T-cell (primary cell): Measurements from ENCODE around the gene INTS11. TPM values are rescaled to one million over a fixed set of nuclear protein-coding genes. Genes with fewer than 3 reads are reported as not detected.

Source experiments
- ATAC-seq, 4 experiments: fragments of 200-7000 bp in 3 of 4; fragments of 150-1000 bp in 1 of 4; cut with Tn5 transposase; replicated peaks in 1 of 4; 1 replicate in 3 of 4; 2 replicates in 1 of 4; pipeline ENCODE4 v1.10.0; 2021; ENCODE audit warnings: moderate library complexity in 3 of 4, mild to moderate bottlenecking in 2 of 4, moderate number of reproducible peaks in 1 of 4
- CTCF ChIA-PET, 2 donors: fragments of 300-600 bp; sonication (Branson Sonifier 250); formaldehyde crosslinking; loops; one replicate each; lab custom pipeline; 2022; ENCODE audit warnings: antibody characterized with exemption in 2 of 2; lab: Charles Lee
- POLR2A ChIA-PET, 2 donors: fragments of 300-600 bp; sonication (Branson Sonifier 250); formaldehyde crosslinking; loops; one replicate each; lab custom pipeline; 2022; ENCODE audit warnings: antibody characterized with exemption in 2 of 2; lab: Charles Lee
- DNase-seq, 35 experiments: peaks; one replicate each; pipeline versions ENCODE4 v3.0.0 to v3.0.0-alpha.2; 2013 to 2023
- H3K27ac ChIP-seq: one replicate; pipeline ENCODE4 v1.5.1; 2013; ENCODE audit warnings: low read length
- H3K27me3 ChIP-seq, 2 experiments: replicated peaks in 1 of 2; 1 replicate in 1 of 2; 2 replicates in 1 of 2; pipeline versions ENCODE4 v1.6.1 to v1.7.0; 2013; ENCODE audit warnings: low read length in 1 of 2, mixed read lengths in 1 of 2; ENCODE audit not compliant: control insufficient read depth in 2 of 2, insufficient read depth in 2 of 2; ENCODE audit errors: extremely low read depth in 1 of 2
- H3K36me3 ChIP-seq, 2 donors: 1 replicate in 1 of 2; 2 replicates in 1 of 2; pipeline versions ENCODE4 v1.6.1 to v1.7.0; 2013; ENCODE audit warnings: low read length in 1 of 2; ENCODE audit not compliant: control insufficient read depth in 2 of 2, insufficient read depth in 1 of 2; ENCODE audit errors: extremely low read depth in 1 of 2
- H3K4me1 ChIP-seq, 2 experiments: 1 replicate in 1 of 2; 2 replicates in 1 of 2; pipeline versions ENCODE4 v1.6.1 to v1.7.0; 2013; ENCODE audit warnings: low read length in 2 of 2, mixed read lengths in 1 of 2; ENCODE audit not compliant: insufficient read depth in 2 of 2, control insufficient read depth in 1 of 2; ENCODE audit errors: extremely low read depth in 1 of 2
- H3K4me3 ChIP-seq, 2 donors: 1 replicate in 1 of 2; 2 replicates in 1 of 2; pipeline versions ENCODE4 v1.5.1 to v1.7.0; 2013; ENCODE audit warnings: mild to moderate bottlenecking in 2 of 2, low read length in 1 of 2, moderate library complexity in 1 of 2; ENCODE audit not compliant: control insufficient read depth in 1 of 2; ENCODE audit errors: extremely low read depth in 1 of 2
- H3K9me3 ChIP-seq: 2 replicates; pipeline ENCODE4 v1.7.0; 2013
- H3K27ac Mint-ChIP-seq, 2 donors: one replicate each; pipeline ENCODE4 v1.8.0; 2020 to 2021; ENCODE audit warnings: mild to moderate bottlenecking in 2 of 2, mixed read lengths in 2 of 2
- H3K27me3 Mint-ChIP-seq, 2 donors: one replicate each; pipeline ENCODE4 v1.8.0; 2021 to 2022; ENCODE audit warnings: mixed read lengths in 2 of 2
- H3K36me3 Mint-ChIP-seq: one replicate; pipeline ENCODE4 v1.8.0; 2021; ENCODE audit warnings: mixed read lengths
- H3K4me1 Mint-ChIP-seq, 3 donors: one replicate each; pipeline ENCODE4 v1.8.0; 2020 to 2022; ENCODE audit warnings: mixed read lengths in 3 of 3, mild to moderate bottlenecking in 1 of 3
- H3K4me3 Mint-ChIP-seq, 3 donors: one replicate each; pipeline ENCODE4 v1.8.0; 2020 to 2022; ENCODE audit warnings: mild to moderate bottlenecking in 3 of 3, mixed read lengths in 3 of 3, moderate library complexity in 3 of 3
- H3K9me3 Mint-ChIP-seq, 3 donors: one replicate each; pipeline ENCODE4 v1.8.0; 2020 to 2022; ENCODE audit warnings: mixed read lengths in 3 of 3
- WGBS: methylation state at CpG from one replicate; pipeline ENCODE4 v1.1.5; 2013; ENCODE audit warnings: missing lambda C conversion rate; ENCODE audit not compliant: insufficient coverage; 5-methylcytosine and 5-hydroxymethylcytosine counted together
- total RNA-seq, 35 experiments: library from RNA in 6 of 35; stranded (reverse) in 6 of 35; fragments of 120-200 nt in 1 of 35; gene quantifications; one replicate each; pipeline versions ENCODE4 v1.2.1 to v1.2.4 and lab custom pipeline; 2013 to 2026

The INTS11 gene
- 100 to 1,000 TPM; 161 to 200 (median 182) TPM for total RNA-seq
- 75.3 TPM for total RNA-seq (2013)
- total RNA-seq (lab: John Stamatoyannopoulos, UW), result 79.9 to 126 (median 101) reads per million in 29 experiments

DNA sequence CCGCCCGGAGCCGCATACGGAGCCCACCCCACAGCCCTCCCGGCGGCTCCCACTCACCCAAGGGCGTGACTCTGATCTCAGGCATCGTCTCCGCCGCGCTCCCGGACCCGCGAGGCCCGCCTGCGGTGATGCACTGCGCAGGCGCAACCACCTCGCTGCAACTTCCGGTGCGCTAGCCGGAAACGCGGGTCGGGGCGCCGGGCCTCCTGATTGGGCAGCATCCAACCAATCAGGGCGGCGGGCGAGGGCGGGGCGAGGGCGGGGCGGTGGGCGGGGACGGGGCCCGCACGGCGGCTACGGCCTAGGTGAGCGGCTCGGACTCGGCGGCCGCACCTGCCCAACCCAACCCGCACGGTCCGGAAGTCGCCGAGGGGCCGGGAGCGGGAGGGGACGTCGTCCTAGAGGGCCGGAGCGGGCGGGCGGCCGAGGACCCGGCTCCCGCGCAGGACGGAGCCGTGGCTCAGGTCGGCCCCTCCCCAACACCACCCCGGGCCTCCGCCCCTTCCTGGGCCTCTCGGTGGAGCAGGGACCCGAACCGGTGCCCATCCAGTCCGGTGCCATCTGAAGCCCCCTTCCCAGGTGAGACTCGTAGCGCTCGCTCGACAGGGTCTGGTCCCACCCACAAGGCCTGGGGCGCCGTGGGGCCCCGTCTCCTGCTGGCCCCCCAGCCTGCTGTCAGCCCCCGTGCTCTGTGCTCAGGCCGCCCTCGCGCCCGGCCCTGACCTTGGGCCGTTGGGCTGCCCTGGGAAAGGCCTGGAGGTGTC lies at the start of gene INTS11, which contains the start of gene CPTP:
Gene INTS11 (minus strand): TSS at position 137 of the 764 bp plus-strand sequence. CDS start 52 bp downstream, at position 85.
Gene CPTP (plus strand): TSS at position 279 of the 764 bp plus-strand sequence. CDS start 2,109 bp downstream, outside the sequence.
- H3K36me3 ChIP-seq, result peaks cover 24 to 33% of the 10 kb centered on the region in 2 donors
- Mint-ChIP-seq H3K27me3 (no peaks in the 10 kb centered on the region), H3K36me3 (no peaks in the 10 kb centered on the region), H3K27ac (peak within 1 kb of the TSS; percentile 79), H3K9me3 (no peaks in the 10 kb centered on the region), H3K4me1 (peaks cover 28 to 44% (median 41%) of the 10 kb centered on the region in 3 donors), H3K4me3 (peak within 1 kb of the TSS; percentile 85 to 90 (median 89))
- peaks cover 0 to 2% of the 10 kb centered on the region in 2 experiments for H3K27me3 ChIP-seq
- WGBS, result under 1% methylated on average over 82 of the region's 84 CpGs
- ATAC-seq, result peak; percentile 86 to 88 (median 87)
- H3K9me3 ChIP-seq, result no peaks in the 10 kb centered on the region
- peak within 1 kb of the TSS; percentile 49 to 74 for H3K4me3 ChIP-seq
- ChIA-PET POLR2A (no interaction called here), CTCF (no interaction called here)
- DNase-seq, result peak; percentile 78 to 96 (median 93)
- peaks cover 17 to 57% of the 10 kb centered on the region in 2 experiments for H3K4me1 ChIP-seq
- H3K27ac ChIP-seq, result peak within 1 kb of the TSS; percentile 33

DNA sequence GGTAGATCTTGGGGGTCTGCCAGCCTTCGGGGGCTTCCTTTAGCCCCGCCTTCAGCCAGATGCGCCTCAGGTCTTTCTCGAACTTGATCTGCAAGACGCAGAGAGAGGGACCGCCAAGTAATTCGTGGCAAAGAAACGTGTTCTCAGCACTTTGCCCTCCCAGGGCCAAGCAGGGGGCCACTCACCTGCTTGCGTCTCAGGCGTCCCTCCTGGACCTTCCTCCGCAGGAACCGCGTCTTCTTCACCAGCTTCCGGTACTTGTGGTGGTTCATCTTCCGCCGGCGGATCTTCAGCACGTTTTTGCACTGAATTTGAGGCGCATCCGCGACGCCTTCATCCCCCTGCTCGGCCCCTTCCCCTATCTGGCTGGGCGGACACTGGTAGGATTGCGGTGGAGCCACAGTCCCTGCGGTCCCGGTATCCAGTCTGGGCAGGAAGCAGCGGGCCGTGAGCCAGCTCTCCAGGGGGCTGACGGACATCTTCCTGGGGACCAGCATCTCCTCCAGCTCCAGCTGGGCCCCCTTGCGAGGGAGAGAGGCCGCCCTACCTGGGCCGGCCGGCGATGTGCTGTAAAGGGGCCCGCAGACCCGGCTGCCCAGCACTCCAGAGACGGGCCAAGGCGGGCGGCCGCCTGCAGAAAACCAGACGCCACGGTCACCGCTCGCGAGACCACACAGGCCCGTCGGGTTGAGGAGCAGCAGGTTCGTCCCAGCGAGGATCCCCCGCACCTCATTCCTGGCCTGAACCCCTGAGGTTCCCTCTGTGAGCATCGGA lies 49.5 kb upstream of the INTS11 start:
- peaks cover 15 to 51% of the 10 kb centered on the region in 2 experiments for H3K4me1 ChIP-seq
- no peaks in the 10 kb centered on the region for H3K9me3 Mint-ChIP-seq
- 69% methylated on average over 49 of the region's 52 CpGs for WGBS
- H3K27ac ChIP-seq, result peak overlapping the region; percentile 91
- ChIA-PET CTCF (interaction anchor here in 1 of 2 donors (1.2 kb wide), 1 partner anchor 25 kb away, joined by 4 read pairs; the partner anchor contains the start of gene CCNL2), POLR2A (no interaction called here)
- no peaks in the 10 kb centered on the region for H3K27me3 ChIP-seq
- DNase-seq (peak in 1 of 35 experiments; percentile 14), ATAC-seq (no peak)
- peaks cover 0 to 41% (median 23%) of the 10 kb centered on the region in 3 donors for H3K4me1 Mint-ChIP-seq
- H3K27me3 Mint-ChIP-seq, result no peaks in the 10 kb centered on the region
- H3K9me3 ChIP-seq, result no peaks in the 10 kb centered on the region
- H3K27ac Mint-ChIP-seq, result peak overlapping the region; percentile 43 to 79
- no peaks in the 10 kb centered on the region for H3K36me3 Mint-ChIP-seq
- peaks cover 0 to 4% of the 10 kb centered on the region in 2 donors for H3K36me3 ChIP-seq
- H3K4me3 ChIP-seq, result peak overlapping the region; percentile 71 to 76
- H3K4me3 Mint-ChIP-seq, result peak overlapping the region; percentile 83 to 91 (median 88)

DNA sequence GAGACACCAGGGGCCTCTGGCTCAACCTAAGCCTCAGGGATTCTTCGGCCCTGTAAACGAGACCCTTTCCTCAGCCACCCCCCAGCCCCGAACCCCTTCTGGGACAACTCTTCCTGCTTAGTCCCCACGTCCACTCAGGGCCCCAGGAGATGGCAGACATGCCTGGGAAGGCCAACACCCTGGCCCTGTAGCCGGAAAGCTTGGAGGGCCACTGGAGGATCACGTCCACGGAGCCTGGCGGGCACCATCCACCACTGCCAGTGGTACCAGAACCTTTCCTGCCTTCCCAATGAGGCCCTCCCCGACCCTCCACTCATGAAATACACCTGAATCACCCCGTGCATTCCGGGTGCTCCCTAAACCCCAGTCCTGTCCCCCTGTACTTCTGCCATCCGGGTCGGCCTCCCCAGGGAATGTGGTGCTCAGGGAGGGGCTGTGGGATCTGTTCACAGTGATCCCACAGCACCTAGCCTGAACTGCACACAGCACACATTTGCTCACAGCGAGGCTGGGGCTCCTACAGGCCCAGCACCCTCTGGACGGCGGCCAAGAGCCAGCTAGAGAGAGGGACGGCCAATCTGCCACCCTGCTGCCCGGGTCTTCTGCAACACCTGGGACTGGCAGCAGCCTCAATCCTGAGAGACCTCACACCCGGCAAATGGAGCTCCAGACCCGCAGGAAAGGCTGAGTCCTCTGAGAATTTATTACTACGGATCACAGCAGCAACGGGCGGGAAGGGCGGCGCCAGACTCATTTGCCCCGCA lies 48.8 kb upstream of the INTS11 start:
- Mint-ChIP-seq H3K4me3 (peak overlapping the region; percentile 83 to 91 (median 88)), H3K27me3 (no peaks in the 10 kb centered on the region), H3K4me1 (peaks cover 0 to 41% (median 23%) of the 10 kb centered on the region in 3 donors), H3K9me3 (no peaks in the 10 kb centered on the region), H3K36me3 (no peaks in the 10 kb centered on the region), H3K27ac (peak overlapping the region in 1 of 2 donors; percentile 76)
- peaks cover 0 to 4% of the 10 kb centered on the region in 2 donors for H3K36me3 ChIP-seq
- CTCF ChIA-PET, result interaction anchor here in 1 of 2 donors (1.2 kb wide), 1 partner anchor 26 kb away, joined by 4 read pairs; the partner anchor contains the start of gene CCNL2
- DNase-seq (no peak), ATAC-seq (no peak)
- WGBS, result 95% methylated on average over 22 of the region's 26 CpGs
- POLR2A ChIA-PET, result no interaction called here
- no peaks in the 10 kb centered on the region for H3K27me3 ChIP-seq
- H3K27ac ChIP-seq, result no peak overlapping the region
- no peak overlapping the region for H3K4me3 ChIP-seq
- H3K4me1 ChIP-seq, result peaks cover 15 to 51% of the 10 kb centered on the region in 2 experiments
- H3K9me3 ChIP-seq, result no peaks in the 10 kb centered on the region

DNA sequence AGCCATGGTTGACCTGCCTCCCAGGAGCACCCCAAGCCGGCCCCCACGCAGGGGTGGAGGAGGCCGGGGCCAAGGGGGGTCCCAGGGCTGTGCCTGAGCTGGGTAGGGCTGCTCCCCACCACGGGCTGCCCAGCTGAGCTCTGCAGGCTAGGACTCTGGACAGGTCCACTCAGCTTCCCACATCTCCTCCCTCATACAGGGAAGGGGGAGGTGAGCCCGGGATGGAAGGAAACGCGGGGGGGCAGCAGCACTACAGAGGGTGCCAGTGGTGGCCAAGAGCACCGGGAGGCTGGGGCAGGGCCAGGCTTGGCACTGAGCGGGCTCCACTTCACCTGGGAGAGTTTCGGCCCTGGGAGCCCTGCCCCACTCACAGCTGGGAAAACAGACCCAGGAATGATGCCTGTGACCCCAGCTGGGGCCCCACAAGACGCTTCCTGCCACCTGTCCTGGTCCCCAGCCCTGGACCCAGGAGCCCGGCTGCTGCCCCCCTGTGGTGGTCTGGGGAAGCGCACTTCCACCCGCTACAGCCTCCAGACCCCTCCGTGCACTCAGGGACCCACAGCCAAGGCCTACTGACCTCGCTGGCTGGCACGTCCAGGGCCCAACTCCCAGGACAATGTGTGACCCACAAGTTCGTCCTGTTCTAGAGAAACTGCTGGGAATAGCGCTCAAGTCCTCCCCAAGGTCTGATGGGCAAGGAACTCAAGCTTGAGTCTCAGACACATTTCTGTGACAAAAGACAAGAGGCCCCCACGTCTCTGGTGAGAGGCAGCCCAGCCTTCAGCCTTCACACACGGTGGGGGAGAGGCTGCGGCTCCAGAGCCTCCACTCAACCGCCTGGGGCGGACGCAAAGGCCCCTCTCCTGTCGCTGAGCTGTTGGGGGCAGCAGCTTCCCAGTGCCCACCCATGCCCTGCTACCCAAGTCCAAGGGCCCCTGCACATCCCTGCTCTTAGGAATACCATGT lies 47.6 kb upstream of the INTS11 start:
- no peaks in the 10 kb centered on the region for H3K36me3 Mint-ChIP-seq
- 29% methylated on average over 20 of the region's 26 CpGs for WGBS
- H3K9me3 Mint-ChIP-seq, result no peaks in the 10 kb centered on the region

DNA sequence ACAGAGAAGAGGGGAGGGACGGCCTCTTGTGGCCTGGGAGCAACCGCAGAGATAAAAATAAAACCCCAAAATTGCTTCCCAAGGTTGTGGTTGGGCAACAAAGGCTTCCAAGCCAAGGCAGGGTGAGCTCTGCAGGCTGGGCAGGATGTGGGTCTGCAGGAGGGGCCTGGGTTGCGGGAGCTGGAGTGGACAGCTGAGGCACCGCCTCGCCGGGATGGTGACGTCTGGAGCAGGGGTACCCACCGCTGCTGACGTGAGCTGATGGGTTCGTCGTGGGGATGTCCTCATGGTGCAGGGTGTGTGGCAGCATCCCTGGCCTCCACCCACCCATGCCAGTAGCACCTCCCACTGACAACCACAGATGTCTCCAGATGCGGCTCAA lies 46.9 kb upstream of the INTS11 start:
- 9% methylated on average over 5 of the region's 12 CpGs for WGBS
- Mint-ChIP-seq H3K36me3 (no peaks in the 10 kb centered on the region), H3K4me3 (peak overlapping the region in 2 of 3 donors; percentile 31 to 56)

More for the DNA sequence above, 47.6 kb upstream of the INTS11 start:
- ChIA-PET CTCF (interaction anchor here (0.5 to 1.3 kb wide), 4 partner anchors 13 to 67 kb away, joined by 3 to 7 read pairs (median 4); partner anchors contain the start of gene CCNL2 (in 1 of the 2)), POLR2A (interaction anchor here in 1 of 2 donors (0.6 kb wide), 1 partner anchor 45 kb away, joined by 5 read pairs; no protein-coding TSS in a partner anchor)
- Mint-ChIP-seq H3K27me3 (no peaks in the 10 kb centered on the region), H3K27ac (peak overlapping the region in 1 of 2 donors; percentile 46), H3K4me1 (peaks cover 0 to 41% (median 23%) of the 10 kb centered on the region in 3 donors), H3K4me3 (peak overlapping the region; percentile 44 to 57 (median 56))
- Histone ChIP-seq H3K4me3 (peak overlapping the region; percentile 29 to 41), H3K36me3 (peaks cover 0 to 4% of the 10 kb centered on the region in 2 donors), H3K4me1 (peaks cover 15 to 51% of the 10 kb centered on the region in 2 experiments), H3K27me3 (no peaks in the 10 kb centered on the region), H3K27ac (peak overlapping the region; percentile 74), H3K9me3 (no peaks in the 10 kb centered on the region)
- peak; percentile 28 to 60 (median 43) for ATAC-seq
- DNase-seq, result peak; percentile 16 to 82 (median 67)

More for the DNA sequence above, 46.9 kb upstream of the INTS11 start:
- Histone ChIP-seq H3K36me3 (peaks cover 0 to 4% of the 10 kb centered on the region in 2 donors), H3K9me3 (no peaks in the 10 kb centered on the region), H3K27ac (peak overlapping the region; percentile 74), H3K4me3 (peak overlapping the region; percentile 29 to 41), H3K4me1 (peaks cover 15 to 49% of the 10 kb centered on the region in 2 experiments), H3K27me3 (no peaks in the 10 kb centered on the region)
- ChIA-PET POLR2A (no interaction called here), CTCF (interaction anchor here (0.5 to 1.3 kb wide), 5 partner anchors 12 to 66 kb away, joined by 3 to 7 read pairs (median 3); partner anchors contain the start of gene CCNL2 (in 1 of the 2))
- H3K9me3 Mint-ChIP-seq, result no peaks in the 10 kb centered on the region
- H3K4me1 Mint-ChIP-seq, result peaks cover 0 to 41% (median 23%) of the 10 kb centered on the region in 3 donors
- peak overlapping the region in 1 of 2 donors; percentile 59 for H3K27ac Mint-ChIP-seq
- DNase-seq (peak in 33 of 35 experiments; percentile 43 to 94 (median 88)), ATAC-seq (peak; percentile 10 to 78 (median 18))
- no peaks in the 10 kb centered on the region for H3K27me3 Mint-ChIP-seq
